Renal cortex interstitium (tissue), 11 donors: Measurements from ENCODE around the gene MGLL. TPM values are rescaled to one million over a fixed set of nuclear protein-coding genes. Genes with fewer than 3 reads are reported as not detected.

Source experiments
- DNase-seq, 11 donors: peaks; one replicate each; pipeline ENCODE4 v3.0.0-alpha.2; 2013; ENCODE audit warnings: low read depth in 9 of 11, low spot score in 4 of 11; ENCODE audit errors: extremely low read depth in 1 of 11
- polyA plus RNA-seq, 3 donors: library from polyadenylated mRNA; unstranded; fragments of 120-200 nt; gene quantifications; one replicate each; pipeline ENCODE4 v1.2.1, GENCODE V29; 2013; ENCODE audit not compliant: insufficient read length in 3 of 3

Gene MGLL
- polyA plus RNA-seq, 3 donors: 23.7 to 30.1 (median 24.5) TPM

DNA sequence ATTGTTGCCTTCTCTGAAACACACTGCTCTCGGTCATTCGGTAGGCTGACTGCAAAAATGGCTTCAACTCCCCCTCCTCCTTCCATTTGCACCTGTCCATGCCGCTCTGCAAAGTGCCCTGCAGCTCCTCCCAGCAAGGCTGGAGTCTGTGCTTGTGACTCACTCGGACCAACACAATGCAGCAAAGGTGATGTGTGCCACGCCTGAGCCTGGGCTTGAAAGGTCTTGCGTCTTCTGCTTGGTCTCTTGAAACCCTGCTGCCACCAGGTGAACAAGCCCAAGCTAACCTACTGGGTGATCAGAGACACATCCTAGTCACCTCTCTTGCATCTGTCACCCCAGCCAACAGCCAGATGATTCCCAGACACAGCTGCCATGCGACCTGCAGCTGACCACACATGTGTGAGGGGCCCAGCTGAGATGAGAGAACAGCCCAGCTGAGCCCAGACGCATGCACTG is 71.1 kb downstream of the MGLL start:
- DNase-seq: no peak

DNA sequence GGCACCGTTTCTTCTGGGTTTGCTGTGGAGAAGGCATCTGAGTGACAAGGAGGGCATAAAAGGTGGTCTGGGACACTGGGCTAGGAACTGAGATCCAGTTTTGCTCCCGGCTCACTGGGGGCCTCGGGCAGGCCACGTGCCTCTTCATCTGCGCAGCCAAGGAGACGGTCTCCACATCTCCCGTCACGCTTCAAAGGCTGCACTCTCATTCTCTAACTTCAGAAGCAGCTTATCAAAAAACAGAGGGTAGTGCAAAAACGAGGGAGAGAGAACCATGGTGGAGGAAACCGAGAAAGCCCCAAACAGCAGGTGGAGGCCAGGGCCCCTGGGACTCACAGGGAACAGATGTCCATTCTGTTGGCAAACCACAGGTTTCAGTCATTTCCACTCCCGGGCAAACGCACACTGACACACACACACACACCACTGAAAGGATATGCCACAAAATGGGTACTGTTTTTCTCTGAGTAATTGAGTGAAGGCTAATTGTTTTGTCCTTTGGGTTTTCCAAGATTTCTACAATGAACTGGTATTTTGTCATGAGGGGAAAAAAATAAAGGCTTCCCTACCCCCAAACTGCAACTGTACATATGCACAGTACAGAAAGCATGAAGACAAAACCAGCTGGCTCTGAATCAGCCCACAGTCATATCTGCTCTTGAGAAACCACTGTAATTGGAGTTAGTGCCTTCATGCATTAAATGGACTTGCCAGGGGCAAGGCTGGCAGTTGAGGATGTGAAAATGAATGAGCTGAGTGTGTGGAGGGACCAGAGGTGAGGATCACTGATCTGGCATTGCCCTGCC is 71.9 kb downstream of the MGLL start:
- DNase-seq: no peak

DNA sequence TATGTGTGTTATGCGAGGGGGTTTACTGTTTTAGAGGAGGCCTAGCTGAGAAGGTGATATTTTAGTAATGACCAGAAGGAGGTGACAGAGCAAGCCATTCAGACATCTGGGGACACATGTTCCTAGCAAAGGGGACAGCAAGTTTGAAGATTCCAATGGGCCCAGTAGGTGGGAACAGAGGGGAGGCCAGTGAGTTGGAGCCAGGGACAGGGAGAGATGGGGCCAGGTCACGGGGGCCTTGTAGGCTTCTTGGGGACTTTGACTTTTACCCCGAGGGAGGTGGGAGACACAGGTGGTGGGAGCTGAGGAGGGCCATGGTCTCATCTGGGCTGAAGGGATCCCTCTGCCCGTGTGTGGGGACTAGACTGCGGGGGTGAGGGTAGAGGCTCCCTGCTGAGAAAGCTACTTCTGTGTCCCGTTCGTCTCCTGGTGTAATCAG is 72.5 kb downstream of the MGLL start:
- no peak for DNase-seq

- DNase-seq: no peak
These were observed 73.0 kb downstream of the MGLL start for GRCh38 chr3:127749361-127749760.

DNA sequence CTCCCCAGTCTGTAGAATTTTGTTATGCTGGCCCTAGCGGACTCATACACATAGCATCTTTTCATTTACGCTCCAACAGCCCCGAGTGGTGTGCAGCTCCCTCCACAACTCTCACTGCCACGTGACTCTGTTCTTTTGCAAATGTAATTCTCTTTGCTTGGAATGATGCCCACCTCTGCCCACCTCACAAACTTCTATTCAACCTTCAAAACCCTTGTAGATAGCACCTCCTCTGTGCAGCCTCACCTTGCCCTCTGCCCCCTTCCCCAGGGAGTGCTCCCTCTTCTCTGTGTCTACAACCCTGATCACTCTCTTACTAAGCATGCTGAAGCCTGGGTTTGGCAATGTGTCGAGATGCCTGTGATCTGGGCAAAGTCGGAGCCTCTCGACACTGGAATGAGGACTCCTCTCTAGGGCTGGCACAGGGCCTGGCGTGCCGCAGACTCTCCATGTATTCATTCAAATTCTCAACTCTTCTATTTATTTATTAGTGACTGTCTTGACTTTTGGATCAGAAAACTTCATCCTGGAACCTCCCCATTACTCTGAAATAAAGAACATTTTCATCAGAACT is 73.5 kb downstream of the MGLL start:
- no peak for DNase-seq

DNA sequence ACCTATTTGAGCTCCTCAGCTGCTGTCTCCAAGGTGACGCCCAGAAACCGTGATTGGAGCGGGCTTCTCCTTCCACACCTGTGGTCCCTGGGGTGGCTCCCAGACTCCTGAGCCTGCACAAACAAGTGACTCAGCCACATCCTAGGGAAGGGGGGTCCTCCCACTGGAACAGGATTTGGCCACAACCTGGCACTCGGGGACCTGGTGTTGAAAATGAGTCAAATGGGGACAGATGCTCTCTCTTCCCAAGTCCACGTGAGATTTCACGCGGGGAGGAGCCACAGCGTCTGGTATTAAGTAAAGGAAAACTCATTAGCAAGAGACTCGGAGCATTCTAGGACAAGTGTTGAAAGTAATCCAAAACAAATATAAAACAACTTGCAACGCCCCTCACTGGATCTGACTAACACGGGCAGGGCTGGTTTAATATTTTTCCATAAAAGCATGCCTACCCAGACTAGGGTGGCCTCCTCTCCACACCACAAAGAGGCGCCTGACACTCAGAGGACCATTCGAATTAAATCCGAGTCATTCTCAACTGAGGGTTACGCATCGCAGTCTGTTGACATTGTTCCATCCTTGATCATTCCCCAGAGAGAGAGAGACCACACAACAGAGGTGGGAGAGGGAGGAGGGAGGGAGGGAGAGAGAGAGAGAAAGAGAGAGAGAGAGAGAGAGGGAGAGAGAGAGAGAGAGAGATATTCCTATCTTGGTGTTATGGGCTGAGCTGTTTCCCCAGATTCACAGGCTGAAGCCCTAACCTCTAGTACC is 74.4 kb downstream of the MGLL start:
- DNase-seq: no peak

DNA sequence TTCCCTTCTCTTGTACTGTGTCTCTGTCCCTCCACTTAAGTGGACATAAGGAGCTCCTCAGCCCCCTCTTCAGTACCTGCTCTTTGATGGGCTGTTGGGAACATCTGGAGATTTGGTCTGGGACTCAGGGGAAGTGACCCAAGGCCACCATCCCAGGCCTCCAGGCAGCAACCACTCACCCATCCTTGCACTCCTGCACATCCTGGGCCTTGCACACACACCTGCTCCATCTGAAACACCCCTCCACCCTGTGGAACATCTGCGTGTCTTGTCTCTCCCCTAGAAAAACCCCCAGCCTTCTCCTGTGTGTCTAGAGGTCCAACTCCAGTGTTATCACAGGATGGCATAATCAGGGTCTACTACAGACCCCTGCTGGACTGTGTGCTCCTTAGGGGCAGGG is 75.2 kb downstream of the MGLL start:
- DNase-seq: no peak

DNA sequence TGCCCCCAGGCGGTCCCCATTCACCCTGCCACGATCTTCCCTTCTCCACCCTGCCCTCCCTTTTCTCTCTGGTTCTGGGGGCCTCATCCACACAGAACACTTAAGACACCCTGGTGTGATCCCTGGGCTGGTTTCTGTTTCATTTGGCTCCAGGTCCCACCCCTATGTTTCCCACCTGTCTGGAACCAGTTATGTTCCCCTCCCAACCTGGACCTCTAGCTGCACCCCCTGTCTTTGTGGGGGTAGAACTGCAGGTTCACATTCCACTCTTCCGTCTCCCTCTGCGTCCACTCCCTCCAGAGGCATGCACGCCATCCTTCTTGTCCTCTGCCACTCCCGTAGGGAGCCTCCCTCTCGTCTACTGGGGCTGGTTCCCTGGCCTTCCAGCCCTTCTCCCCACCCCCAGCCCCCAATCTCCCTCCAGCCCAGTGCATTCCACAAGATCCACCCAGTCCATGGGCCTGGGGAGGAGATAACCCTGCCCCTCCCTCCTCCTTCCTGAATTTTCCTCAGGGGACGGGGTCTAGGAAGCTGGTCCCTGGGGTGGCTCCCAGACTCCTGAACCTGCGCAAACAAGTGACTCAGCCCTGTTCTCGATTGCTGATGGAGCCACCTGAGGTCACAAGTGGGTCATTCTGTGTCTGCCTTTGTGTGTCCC is 75.8 kb downstream of the MGLL start:
- no peak for DNase-seq

DNA sequence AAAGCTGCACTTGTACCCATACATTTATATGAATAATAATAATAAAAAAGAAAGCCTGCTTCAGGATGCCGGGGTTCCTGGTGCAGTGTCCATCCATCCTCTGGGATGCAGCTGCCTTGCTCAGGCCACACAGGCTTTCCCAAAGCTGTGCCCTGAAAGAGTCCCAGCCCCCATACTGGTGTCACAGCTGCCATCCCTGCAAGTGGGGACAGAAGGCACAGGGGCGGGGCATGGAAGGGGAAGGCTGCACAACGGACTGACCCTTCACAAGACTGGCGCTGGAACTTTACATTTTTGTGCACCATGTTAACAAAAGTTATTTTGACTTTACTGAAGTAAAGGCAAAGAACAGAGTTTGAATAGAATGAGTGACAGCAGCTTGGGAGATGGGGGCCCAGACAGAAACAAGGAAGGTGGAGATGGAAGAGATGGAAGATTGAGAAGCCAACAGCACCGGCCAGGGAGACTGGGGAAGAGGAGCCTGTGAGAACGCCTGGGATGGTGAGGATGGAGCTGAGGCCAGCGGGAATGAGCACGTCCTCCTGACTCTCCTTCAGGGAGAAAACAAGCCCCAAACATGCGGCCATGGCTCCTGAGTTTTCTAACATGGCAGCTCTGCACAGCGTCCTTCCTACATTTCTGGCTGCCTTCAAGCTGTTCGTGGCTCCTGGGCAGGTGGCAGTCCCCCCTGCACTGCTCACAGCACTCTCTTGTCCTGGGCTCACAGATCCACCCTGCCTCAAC is 76.5 kb downstream of the MGLL start:
- DNase-seq: no peak

DNA sequence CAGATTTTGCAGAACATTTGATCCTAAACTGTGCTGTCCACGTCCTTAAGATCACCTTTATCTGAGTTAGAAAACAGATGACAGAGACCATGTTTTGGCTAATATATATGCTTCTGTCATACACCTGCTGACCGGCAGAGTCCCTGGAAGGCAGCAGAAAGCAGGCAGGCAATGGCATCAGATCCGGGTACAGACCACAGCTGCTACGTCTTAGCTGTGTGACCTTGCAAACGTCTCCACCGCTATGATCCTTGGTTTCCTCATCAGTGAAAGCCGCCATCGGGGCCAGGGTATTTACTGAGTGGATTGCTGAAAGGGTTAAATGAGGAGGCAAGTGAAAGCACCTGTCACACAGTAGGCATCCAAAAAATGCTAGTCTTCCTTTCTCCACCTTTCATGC is 77.4 kb downstream of the MGLL start:
- no peak for DNase-seq

- no peak for DNase-seq
These were observed 78.0 kb downstream of the MGLL start for GRCh38 chr3:127744253-127744815.

DNA sequence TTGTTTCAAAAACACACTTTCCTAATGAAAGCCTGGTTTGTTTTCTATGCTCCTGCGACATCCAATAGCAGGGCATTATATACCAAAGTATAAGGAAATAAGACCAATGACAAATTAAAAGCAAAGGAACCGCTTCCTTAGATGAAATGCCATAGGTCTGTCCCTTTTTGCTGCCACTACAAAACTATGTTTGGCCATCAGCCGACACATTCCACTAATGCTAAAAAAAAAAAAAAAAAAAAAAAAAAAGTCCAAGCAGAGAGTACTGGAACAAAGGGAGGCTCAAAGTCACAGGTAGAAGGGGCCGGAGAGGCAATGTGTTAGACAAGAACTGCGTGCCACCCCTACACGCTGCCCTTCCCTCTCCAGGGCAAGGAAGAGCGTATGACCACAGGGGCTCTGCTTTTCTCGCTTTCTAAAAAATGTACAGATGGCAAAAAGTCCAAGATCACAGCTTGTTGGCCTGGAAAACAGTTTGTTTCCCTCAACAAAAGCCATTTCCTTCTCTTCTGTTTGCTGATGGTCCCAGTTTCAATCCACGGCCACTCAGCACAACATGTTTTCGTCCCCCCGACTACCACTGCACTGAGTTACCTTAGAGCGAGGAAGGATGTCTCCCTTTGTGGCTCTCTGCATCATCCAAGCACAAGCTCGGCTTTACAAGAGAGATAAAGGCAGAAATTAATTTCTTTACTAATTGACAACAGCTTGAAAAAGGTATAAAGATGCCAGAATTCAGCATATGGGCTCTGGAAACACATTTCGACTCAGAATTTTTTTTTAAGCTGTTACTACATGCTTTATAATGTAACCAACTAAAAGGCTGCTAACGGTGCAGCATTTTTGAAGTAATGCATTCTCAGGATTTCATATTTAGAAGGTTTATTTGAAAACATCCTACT is 78.7 kb downstream of the MGLL start:
- no peak for DNase-seq

DNA sequence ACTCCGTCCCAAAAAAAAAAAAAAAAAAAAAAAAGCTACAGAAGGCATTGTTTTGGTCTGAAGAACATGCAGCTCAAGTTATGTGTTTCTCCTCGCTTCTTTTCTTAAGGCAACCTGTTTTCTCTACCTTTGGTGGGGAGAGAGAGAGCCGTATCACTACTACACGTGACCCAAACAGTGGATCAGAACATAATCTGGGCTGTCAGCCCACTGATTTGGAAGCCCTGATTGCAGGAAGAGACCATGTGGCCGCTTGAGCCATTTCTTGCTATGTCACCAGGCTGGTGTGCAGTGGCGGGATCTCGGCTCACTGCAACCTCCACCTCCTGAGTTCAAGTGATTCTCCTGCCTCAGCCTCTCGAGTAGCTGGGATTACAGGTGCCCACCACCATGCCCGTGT is 79.7 kb downstream of the MGLL start:
- DNase-seq: no peak

DNA sequence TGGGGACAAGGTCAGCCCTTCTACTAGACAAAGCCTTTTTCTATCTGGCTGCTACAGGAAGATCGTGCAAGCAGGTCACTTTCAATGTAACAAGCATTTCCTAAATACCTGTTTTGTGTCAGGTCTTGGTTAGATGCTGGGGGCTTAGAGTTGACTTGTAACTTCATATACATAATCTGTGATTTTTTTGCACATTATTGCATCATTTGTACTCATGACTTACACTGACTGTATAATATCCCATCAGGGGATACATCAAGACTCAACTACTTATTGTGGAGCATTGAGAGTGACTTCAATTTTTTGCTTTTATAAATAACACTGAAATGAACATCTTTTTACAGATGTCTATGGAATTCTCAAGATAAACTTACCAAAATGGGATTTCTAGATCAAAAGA is 80.6 kb downstream of the MGLL start:
- DNase-seq: no peak

DNA sequence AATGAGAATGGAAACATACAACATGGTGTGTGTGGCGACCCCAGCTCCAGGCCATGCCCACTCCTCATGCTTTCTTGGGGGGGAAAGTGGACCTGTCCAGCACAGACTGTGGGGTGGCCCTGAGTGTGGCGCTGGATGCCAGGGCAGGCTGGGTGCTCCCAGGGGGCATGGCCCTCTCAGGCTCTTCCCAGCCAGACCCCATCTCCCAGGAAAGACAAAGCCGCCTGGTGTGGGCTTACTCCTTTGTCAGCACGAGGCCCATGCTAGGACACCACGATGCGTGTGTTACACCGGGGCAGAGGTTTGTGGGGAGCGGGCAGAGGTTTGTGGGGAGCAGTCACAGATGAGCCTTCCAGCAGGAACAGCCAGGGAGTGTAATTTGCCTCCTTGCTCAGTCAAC is 81.1 kb downstream of the MGLL start:
- DNase-seq: no peak

DNA sequence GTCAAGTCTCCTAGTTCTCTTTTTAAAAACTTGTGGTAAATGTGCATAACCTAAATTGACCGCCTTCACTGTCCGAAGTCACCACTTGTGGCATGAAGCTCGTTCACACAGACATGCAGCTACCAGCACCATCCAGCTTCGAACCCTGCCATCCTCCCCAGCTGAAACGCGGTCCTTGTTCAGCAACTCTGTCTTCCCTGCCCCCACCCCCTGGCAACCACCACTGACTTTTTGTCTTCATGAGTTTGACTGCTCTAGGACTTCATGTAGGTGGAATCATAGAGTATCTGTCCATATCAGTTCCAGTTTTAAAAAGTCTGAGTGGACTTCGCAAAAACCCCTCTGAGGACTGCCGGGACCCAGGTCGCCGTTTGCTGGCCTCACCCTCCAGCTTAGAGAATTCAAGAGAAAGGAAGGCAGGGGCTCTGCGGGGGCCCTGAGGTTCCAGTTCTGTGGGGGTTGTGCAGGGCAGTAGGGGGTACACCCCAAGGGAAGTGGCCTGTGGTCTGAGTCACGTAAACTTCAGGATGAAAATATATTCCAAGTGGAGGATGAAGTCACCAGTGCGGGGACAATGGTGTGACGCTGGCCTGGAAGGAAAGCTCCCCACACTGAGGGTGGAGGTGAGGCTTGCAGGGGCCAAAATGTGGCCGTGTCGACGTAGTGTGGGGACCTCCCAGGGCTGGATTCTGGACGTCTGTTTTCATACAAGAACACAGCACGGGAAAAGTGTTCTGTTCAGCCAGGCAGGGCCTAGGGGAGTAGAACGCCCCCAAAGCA is 82.0 kb downstream of the MGLL start:
- no peak for DNase-seq
